Measurements from ENCODE around the gene DHRS1.

The DHRS1 gene

DNA sequence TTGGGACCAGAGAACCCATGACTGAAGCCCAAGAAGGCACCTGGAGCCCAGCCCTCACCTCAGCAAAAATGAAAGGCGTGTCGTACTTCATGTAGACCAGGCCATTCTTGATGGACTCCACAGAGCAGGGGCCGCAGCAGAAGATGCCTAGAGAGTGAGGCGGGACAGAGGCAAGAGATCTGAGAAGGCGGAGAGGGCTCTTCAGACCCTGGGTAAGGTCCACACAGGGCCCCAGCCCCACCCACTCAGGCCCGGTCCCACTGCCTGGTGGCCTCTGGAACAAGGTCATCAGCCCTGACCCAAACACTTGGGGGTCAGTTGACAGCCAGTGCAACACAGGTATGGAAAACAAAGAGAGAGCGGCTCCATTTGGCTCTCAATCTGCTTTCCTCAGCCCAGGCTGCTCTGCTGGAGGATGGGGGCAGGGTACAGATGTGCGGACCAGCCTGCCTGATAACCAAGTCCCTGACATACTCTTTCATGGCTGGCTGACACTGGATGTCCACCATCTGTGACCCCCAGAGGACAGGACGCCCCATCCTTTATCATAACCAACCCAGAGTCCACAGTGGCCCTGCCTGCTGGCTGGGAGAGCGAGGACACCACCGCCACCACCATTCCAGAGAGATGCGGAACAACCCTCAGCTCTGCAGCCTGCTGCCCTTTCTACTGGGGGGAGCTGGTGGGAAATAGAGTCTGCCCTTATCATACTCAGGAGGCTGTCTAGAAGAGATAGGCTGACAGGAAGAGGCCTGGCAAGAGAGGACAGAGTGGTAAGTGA, 43.5 kb downstream of the DHRS1 start:
- whole genome bisulfite sequencing (ENCODE audit: insufficient coverage, insufficient read length): no CpG with 5 or more reads among the region's 12 CpGs
- Histone ChIP-seq H3K4me1 (ENCODE audit: control insufficient read depth, insufficient read depth, low read length) (no peaks in the 10 kb centered on the region), H3K9me3 (ENCODE audit: control insufficient read depth, insufficient read depth, low read length) (no peaks in the 10 kb centered on the region), H3K27me3 (ENCODE audit: control insufficient read depth, insufficient read depth, low read length) (no peaks in the 10 kb centered on the region), H3K4me3 (ENCODE audit: low read length) (no peak overlapping the region), H3K36me3 (ENCODE audit: control insufficient read depth, insufficient read depth, low read length) (no peaks in the 10 kb centered on the region), H3K27ac (ENCODE audit: low read length) (no peak overlapping the region)
- no peak for DNase-seq (ENCODE audit: low read depth, low spot score)

DNA sequence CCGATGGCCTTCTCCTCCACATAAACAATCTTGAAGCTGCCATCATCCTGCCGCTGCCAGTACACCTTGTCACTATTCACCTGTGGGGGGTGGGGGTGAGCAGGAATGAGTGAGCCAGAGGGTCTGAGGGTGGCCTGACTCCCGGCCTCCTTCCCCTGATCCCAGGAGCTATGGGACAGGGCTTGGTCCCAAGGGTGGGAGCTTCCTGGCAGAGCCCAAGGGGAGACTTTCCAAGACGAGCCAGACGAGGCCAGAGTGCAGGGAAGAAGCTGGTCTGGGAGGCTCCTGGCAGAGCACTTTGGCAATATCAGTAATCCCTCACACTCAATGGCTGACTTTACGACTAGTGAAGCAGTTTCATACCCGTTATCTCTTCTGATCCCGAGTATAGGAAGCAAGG, 44.1 kb downstream of the DHRS1 start:
- no peak for DNase-seq (ENCODE audit: low read depth, low spot score)
- H3K9me3 ChIP-seq (ENCODE audit: control insufficient read depth, insufficient read depth, low read length): no peaks in the 10 kb centered on the region
- no CpG with 5 or more reads among the region's 8 CpGs for WGBS (ENCODE audit: insufficient coverage, insufficient read length)
- H3K36me3 ChIP-seq (ENCODE audit: control insufficient read depth, insufficient read depth, low read length): no peaks in the 10 kb centered on the region
- H3K4me3 ChIP-seq (ENCODE audit: low read length): no peak overlapping the region
- H3K27me3 ChIP-seq (ENCODE audit: control insufficient read depth, insufficient read depth, low read length): no peaks in the 10 kb centered on the region
- H3K4me1 ChIP-seq (ENCODE audit: control insufficient read depth, insufficient read depth, low read length): no peaks in the 10 kb centered on the region
- H3K27ac ChIP-seq (ENCODE audit: low read length): no peak overlapping the region

DNA sequence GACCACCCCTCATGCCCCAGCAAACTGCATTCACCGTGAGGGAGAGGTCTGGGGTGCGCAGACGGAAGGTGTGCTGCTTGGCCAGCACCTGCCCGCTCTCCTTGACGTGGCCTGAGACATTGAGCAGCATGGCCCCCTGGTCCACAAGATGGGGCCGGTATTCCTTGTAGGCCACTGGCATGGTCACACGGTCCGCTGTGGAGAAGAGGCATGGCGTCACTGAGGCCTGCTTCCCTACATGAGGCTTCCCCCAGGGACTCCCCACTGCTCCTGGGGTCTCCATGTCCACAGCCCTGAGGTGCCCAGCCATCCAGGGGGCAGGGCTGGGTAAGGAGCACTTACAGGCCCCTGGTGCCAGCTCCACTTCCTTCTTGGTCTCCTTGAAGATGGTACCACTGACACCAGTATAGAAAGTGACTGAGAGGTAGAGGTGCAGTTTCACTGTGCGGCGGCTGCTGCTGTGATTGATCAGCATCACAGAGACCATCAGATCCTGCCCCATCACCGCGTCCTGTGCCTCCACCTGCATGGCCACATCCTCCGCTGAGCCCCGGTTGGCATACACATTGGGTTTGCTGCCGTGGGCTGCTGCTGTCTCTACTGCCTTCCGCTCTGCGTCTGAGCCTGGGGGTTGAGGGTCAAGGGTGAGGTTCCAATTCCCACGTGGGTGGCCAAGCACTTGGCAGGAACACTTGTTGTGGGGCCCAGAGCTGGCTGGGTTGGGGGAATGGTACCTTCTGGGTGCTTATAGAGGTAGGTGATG, 44.8 kb downstream of the DHRS1 start:
- H3K27me3 ChIP-seq (ENCODE audit: control insufficient read depth, insufficient read depth, low read length): no peaks in the 10 kb centered on the region
- DNase-seq (ENCODE audit: low read depth, low spot score): no peak
- no peaks in the 10 kb centered on the region for H3K9me3 ChIP-seq (ENCODE audit: control insufficient read depth, insufficient read depth, low read length)
- no peaks in the 10 kb centered on the region for H3K4me1 ChIP-seq (ENCODE audit: control insufficient read depth, insufficient read depth, low read length)
- no CpG with 5 or more reads among the region's 19 CpGs for WGBS (ENCODE audit: insufficient coverage, insufficient read length)
- H3K27ac ChIP-seq (ENCODE audit: low read length): no peak overlapping the region
- H3K36me3 ChIP-seq (ENCODE audit: control insufficient read depth, insufficient read depth, low read length): no peaks in the 10 kb centered on the region
- H3K4me3 ChIP-seq (ENCODE audit: low read length): no peak overlapping the region

DNA sequence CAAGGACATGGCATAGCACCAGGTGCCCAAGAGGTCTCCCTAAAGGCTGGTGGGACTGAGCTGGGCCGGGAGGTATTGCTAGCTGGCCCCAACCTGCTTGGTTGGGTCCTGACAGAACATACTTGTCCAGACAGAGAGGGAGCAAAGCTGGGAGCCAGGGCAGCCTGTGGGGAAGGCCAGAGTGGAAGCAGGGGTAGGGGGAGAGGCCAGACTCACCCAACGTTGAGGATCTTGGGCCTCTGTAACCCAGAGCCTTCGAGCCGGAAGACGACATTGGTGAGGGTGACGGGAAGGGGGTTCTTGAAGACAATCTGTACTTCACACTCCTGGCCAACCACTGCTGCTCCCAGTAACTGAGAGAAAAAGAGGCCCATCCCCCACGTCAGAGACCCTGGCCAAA, 45.6 kb downstream of the DHRS1 start:
- Histone ChIP-seq H3K27ac (ENCODE audit: low read length) (no peak overlapping the region), H3K4me3 (ENCODE audit: low read length) (no peak overlapping the region), H3K36me3 (ENCODE audit: control insufficient read depth, insufficient read depth, low read length) (no peaks in the 10 kb centered on the region), H3K27me3 (ENCODE audit: control insufficient read depth, insufficient read depth, low read length) (no peaks in the 10 kb centered on the region), H3K9me3 (ENCODE audit: control insufficient read depth, insufficient read depth, low read length) (no peaks in the 10 kb centered on the region), H3K4me1 (ENCODE audit: control insufficient read depth, insufficient read depth, low read length) (no peaks in the 10 kb centered on the region)
- WGBS (ENCODE audit: insufficient coverage, insufficient read length): no CpG with 5 or more reads among the region's 7 CpGs
- DNase-seq (ENCODE audit: low read depth, low spot score): no peak

DNA sequence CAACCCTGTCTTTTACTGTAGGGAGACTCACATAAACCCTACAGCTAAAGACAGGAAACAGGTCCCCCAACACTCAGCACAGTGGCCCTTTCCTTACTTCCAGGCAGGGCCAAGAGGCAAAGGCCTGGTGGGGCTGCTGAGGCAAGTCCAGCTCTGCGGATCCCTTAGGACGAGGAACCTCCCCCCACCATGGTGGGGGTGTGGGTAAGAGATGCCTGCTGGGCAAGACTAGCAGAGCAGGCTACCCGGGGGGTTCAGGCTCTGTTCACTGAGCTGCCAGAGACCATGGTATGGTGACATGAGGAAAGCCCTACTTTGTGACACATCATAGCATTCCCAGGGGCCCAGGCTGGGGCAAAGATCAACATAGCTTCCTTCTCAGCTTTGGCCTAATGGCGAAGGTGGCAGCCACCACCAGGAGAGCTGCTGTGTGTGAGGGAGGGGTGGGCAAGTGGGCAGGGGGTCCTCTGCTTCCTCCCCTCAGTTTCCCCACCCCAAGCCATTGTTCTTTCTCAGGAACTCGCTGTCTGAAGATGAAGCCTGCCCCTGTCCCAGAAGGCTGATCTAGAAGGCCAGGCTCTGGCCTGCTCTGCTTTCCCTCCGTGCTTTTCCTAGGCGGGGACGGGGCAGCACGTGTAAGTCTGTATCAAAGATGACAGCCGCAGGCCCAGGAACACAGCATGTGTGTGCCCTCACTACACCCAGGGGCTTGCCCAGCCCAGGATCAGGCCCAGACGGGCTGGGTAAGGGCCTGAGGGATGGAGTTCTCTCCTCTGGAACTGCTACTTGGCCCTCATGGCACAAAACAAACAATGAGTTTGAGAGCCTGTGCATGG, 47.1 kb downstream of the DHRS1 start:
- no CpG with 5 or more reads among the region's 11 CpGs for WGBS (ENCODE audit: insufficient coverage, insufficient read length)
- H3K27me3 ChIP-seq (ENCODE audit: control insufficient read depth, insufficient read depth, low read length): no peaks in the 10 kb centered on the region
- no peaks in the 10 kb centered on the region for H3K4me1 ChIP-seq (ENCODE audit: control insufficient read depth, insufficient read depth, low read length)
- H3K4me3 ChIP-seq (ENCODE audit: low read length): no peak overlapping the region
- no peaks in the 10 kb centered on the region for H3K36me3 ChIP-seq (ENCODE audit: control insufficient read depth, insufficient read depth, low read length)
- H3K9me3 ChIP-seq (ENCODE audit: control insufficient read depth, insufficient read depth, low read length): no peaks in the 10 kb centered on the region
- DNase-seq (ENCODE audit: low read depth, low spot score): no peak
- H3K27ac ChIP-seq (ENCODE audit: low read length): no peak overlapping the region

DNA sequence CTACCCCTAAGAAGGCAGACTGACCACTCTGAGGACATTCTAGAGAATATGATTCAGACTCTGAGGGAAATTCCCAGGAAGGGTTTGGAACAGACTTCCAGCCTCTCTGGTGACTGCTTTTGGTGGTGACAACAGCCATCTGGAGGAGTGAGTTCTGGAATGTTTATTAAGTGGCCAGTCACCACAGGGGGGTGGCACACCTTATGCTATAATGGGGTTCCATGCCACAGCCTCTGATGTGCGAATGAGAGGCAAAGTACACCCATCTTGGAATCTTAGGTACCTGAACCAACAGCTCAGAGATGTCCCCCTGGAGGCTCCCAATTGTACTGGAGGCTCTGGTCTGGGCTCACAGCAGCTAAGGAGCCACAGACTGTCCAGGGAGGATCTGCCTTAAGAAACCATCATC, 47.7 kb downstream of the DHRS1 start:
- no peaks in the 10 kb centered on the region for H3K36me3 ChIP-seq (ENCODE audit: control insufficient read depth, insufficient read depth, low read length)
- no peaks in the 10 kb centered on the region for H3K9me3 ChIP-seq (ENCODE audit: control insufficient read depth, insufficient read depth, low read length)
- DNase-seq (ENCODE audit: low read depth, low spot score): no peak
- H3K4me1 ChIP-seq (ENCODE audit: control insufficient read depth, insufficient read depth, low read length): no peaks in the 10 kb centered on the region
- no CpG with 5 or more reads among the region's 1 CpG for WGBS (ENCODE audit: insufficient coverage, insufficient read length)
- H3K27ac ChIP-seq (ENCODE audit: low read length): no peak overlapping the region
- no peaks in the 10 kb centered on the region for H3K27me3 ChIP-seq (ENCODE audit: control insufficient read depth, insufficient read depth, low read length)
- H3K4me3 ChIP-seq (ENCODE audit: low read length): no peak overlapping the region

DNA sequence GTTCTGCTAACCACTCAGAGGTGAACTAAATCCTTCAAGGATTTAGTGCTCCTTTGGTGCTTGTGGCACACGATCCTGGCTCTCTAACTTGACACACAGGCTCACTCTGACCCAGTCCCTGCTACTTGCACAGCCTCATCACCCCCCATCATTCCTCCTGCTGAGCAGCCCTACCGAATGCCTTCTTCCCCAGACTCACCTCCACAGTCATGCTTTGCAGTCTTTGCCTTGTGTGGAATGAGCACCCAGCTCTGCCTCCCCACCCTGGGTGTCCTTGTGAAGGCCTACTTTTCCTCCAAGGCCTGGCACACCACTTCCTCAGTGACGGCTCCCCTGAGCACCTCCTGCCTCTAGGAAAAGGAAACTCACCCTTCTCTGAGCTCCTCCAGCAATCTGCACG, 49.2 kb downstream of the DHRS1 start:
- no peaks in the 10 kb centered on the region for H3K9me3 ChIP-seq (ENCODE audit: control insufficient read depth, insufficient read depth, low read length)
- H3K27me3 ChIP-seq (ENCODE audit: control insufficient read depth, insufficient read depth, low read length): no peaks in the 10 kb centered on the region
- no peak overlapping the region for H3K27ac ChIP-seq (ENCODE audit: low read length)
- DNase-seq (ENCODE audit: low read depth, low spot score): no peak
- WGBS (ENCODE audit: insufficient coverage, insufficient read length): no CpG with 5 or more reads among the region's 4 CpGs
- H3K4me3 ChIP-seq (ENCODE audit: low read length): no peak overlapping the region
- H3K4me1 ChIP-seq (ENCODE audit: control insufficient read depth, insufficient read depth, low read length): no peaks in the 10 kb centered on the region
- H3K36me3 ChIP-seq (ENCODE audit: control insufficient read depth, insufficient read depth, low read length): no peaks in the 10 kb centered on the region

DNA sequence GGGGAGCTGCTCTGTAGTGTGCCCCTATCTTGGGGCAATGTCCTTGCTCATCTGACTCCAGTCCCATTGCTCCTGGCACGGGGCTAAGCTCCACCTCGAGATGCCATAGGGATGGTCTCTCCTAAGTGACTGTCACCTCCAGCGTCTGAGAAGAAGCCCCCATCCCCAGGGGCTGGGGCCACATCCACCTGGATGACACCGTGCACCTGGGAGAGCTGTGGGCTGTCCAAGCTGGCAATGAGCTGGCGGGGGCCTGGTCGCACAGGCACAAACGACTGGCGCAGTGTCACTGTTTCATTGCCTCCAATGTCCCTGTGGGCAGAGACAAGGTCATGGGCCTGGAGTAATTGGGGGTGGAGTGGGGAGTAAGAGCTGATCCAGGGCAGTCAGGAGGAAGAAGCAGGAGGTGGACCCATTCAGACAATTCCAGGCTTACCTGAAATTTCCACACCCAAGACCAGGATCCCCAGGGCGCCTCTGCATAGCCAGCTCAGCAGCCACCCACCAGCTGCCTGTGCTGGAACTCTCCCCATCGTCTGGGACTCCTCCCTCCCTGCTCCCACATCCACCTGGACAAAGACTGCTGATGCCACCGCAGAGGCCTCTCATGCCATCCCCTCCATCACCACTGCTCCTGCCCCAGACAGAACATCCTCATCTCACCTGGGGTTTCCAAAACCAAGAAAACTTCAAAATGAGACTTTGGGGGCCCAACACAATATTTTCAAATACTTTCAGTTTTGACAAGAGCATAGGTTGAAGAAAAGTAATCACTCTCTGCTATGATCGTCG, 50.2 kb downstream of the DHRS1 start:
- H3K4me1 ChIP-seq (ENCODE audit: control insufficient read depth, insufficient read depth, low read length): no peaks in the 10 kb centered on the region
- WGBS (ENCODE audit: insufficient coverage, insufficient read length): no CpG with 5 or more reads among the region's 13 CpGs
- DNase-seq (ENCODE audit: low read depth, low spot score): no peak
- H3K36me3 ChIP-seq (ENCODE audit: control insufficient read depth, insufficient read depth, low read length): no peaks in the 10 kb centered on the region
- no peak overlapping the region for H3K27ac ChIP-seq (ENCODE audit: low read length)
- H3K4me3 ChIP-seq (ENCODE audit: low read length): no peak overlapping the region
- no peaks in the 10 kb centered on the region for H3K9me3 ChIP-seq (ENCODE audit: control insufficient read depth, insufficient read depth, low read length)
- no peaks in the 10 kb centered on the region for H3K27me3 ChIP-seq (ENCODE audit: control insufficient read depth, insufficient read depth, low read length)

DNA sequence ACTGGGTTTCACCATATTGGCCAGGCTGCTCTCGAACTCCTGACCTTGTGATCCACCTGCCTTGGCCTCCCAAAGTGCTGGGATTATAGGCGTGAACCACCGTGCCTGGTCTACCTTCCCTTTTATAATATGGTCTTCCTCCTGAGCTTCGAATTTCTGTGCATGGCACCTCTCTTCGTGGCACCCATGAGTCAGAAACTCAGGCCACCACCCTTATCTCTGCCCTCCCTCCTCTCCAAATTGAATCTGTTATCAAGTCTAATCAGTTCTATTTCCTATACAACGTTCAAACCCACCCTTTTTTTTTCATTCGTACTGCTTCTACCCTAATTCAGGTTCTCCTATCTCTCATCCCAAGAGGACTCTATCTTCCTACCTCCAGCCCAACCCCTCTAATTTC, 52.2 kb downstream of the DHRS1 start:
- Histone ChIP-seq H3K9me3 (ENCODE audit: control insufficient read depth, insufficient read depth, low read length) (no peaks in the 10 kb centered on the region), H3K36me3 (ENCODE audit: control insufficient read depth, insufficient read depth, low read length) (no peaks in the 10 kb centered on the region), H3K4me3 (ENCODE audit: low read length) (no peak overlapping the region), H3K27ac (ENCODE audit: low read length) (no peak overlapping the region), H3K27me3 (ENCODE audit: control insufficient read depth, insufficient read depth, low read length) (no peaks in the 10 kb centered on the region), H3K4me1 (ENCODE audit: control insufficient read depth, insufficient read depth, low read length) (no peaks in the 10 kb centered on the region; the same call in 1 of the 2 replicates)
- DNase-seq (ENCODE audit: low read depth, low spot score): no peak
- WGBS (ENCODE audit: insufficient coverage, insufficient read length): 100% methylated on average over 2 of the region's 7 CpGs

DNA sequence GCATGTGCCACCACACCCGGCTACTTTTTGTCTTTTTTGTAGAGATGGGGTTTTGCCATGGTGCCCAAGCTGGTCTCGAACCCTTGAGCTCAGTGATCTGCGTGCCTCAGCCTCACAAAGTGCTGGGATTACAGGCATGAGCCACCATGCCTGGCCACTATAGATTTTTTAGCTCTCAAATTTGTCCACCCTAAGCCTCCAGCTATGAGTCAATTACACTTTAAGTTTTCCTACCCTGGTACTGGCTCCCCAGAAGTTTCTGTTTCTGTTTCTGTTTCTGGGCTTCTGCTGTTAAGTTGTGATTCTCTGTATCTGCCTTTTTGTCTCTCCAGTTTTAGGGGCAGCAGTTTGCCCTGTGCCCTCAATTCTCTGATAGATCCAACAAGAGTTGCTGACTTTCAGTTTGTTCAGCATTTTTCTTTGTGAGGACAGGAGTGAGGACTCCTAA, 52.8 kb downstream of the DHRS1 start:
- Histone ChIP-seq H3K9me3 (ENCODE audit: control insufficient read depth, insufficient read depth, low read length) (no peaks in the 10 kb centered on the region), H3K4me1 (ENCODE audit: control insufficient read depth, insufficient read depth, low read length) (no peaks in the 10 kb centered on the region; the same call in 1 of the 2 replicates), H3K4me3 (ENCODE audit: low read length) (no peak overlapping the region), H3K27me3 (ENCODE audit: control insufficient read depth, insufficient read depth, low read length) (no peaks in the 10 kb centered on the region), H3K36me3 (ENCODE audit: control insufficient read depth, insufficient read depth, low read length) (no peaks in the 10 kb centered on the region), H3K27ac (ENCODE audit: low read length) (no peak overlapping the region)
- no CpG with 5 or more reads among the region's 3 CpGs for WGBS (ENCODE audit: insufficient coverage, insufficient read length)
- DNase-seq (ENCODE audit: low read depth, low spot score): no peak

Data from iPS DF 6.9 (cell line).